Measurements from ENCODE around the gene NT5C2.

Gene NT5C2

GRCh38 chr10:103120977-103121735 is 71.9 kb downstream of the NT5C2 start:
- DNase-seq: no peak

- DNase-seq: no peak
Measured at GRCh38 chr10:103120546-103120945, 72.5 kb downstream of the NT5C2 start.

GRCh38 chr10:103117247-103117646 is 75.8 kb downstream of the NT5C2 start:
- DNase-seq: no peak

- no peak for DNase-seq
Measured at GRCh38 chr10:103114876-103115275, 78.2 kb downstream of the NT5C2 start.

GRCh38 chr10:103111918-103112877 is 80.9 kb downstream of the NT5C2 start:
- no peak for DNase-seq

- DNase-seq: no peak
Measured at GRCh38 chr10:103111031-103111917, 81.8 kb downstream of the NT5C2 start.

GRCh38 chr10:103110407-103110806 is 82.7 kb downstream of the NT5C2 start:
- DNase-seq: no peak

GRCh38 chr10:103109821-103110220 is 83.3 kb downstream of the NT5C2 start:
- no peak for DNase-seq

- no peak for DNase-seq
Measured at GRCh38 chr10:103106539-103106938, 86.5 kb downstream of the NT5C2 start.

- DNase-seq: no peak
Measured at GRCh38 chr10:103105462-103105861, 87.6 kb downstream of the NT5C2 start.

GRCh38 chr10:103104721-103105120 is 88.4 kb downstream of the NT5C2 start:
- no peak for DNase-seq

GRCh38 chr10:103103989-103104388 is 89.1 kb downstream of the NT5C2 start:
- no peak for DNase-seq

- no peak for DNase-seq
Measured at GRCh38 chr10:103102195-103102594, 90.9 kb downstream of the NT5C2 start.

GRCh38 chr10:103100620-103101019 is 92.5 kb downstream of the NT5C2 start:
- no peak for DNase-seq

- DNase-seq: no peak
Measured at GRCh38 chr10:103098240-103098639, 94.8 kb downstream of the NT5C2 start.

GRCh38 chr10:103096130-103096529 is 96.9 kb downstream of the NT5C2 start:
- no peak for DNase-seq

GRCh38 chr10:103095005-103095404 is 98.1 kb downstream of the NT5C2 start:
- no peak for DNase-seq

- no peak for DNase-seq
Measured at GRCh38 chr10:103090911-103091310, 102.2 kb downstream of the NT5C2 start.

GRCh38 chr10:103089493-103089892 is 103.6 kb downstream of the NT5C2 start:
- DNase-seq: no peak

- DNase-seq: no peak
Measured at GRCh38 chr10:103086799-103087198, 106.3 kb downstream of the NT5C2 start.

GRCh38 chr10:103086261-103086660 is 106.8 kb downstream of the NT5C2 start:
- DNase-seq: no peak

GRCh38 chr10:103083977-103084320 is 109.1 kb downstream of the NT5C2 start:
- no peak for DNase-seq
